ENCODE data around the gene POTED.
"Not testable (repeated sequence)": the region's sequence is repeated elsewhere in the genome, so short reads cannot be mapped to it uniquely, and the experiment has no call there.

The POTED gene

DNA sequence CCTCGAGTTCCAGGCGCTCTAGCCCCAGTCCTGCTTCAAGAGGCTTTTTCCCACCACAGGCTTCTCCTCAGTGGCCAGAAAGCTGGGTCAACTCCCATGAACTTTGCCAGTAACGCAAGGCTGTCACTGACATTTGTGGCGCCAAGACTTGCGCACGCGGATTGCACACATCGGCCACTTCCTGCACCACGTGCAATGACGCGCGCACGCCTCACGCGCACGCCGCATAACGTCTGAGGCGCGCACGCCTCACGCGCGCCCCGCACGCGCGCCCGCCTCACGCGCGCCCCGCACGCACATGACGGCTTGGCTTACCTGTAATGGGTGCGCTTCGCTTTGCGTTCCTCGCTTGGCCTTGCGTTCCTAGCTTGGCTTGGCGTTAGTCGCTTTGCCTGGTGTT, at the start of gene POTED:
Gene POTED (plus strand): TSS at position 301 of the 400 bp plus-strand sequence. CDS start 452 bp downstream, outside the sequence.
- DNase-seq (ENCODE audit: low read depth), result not testable (repeated sequence)

DNA sequence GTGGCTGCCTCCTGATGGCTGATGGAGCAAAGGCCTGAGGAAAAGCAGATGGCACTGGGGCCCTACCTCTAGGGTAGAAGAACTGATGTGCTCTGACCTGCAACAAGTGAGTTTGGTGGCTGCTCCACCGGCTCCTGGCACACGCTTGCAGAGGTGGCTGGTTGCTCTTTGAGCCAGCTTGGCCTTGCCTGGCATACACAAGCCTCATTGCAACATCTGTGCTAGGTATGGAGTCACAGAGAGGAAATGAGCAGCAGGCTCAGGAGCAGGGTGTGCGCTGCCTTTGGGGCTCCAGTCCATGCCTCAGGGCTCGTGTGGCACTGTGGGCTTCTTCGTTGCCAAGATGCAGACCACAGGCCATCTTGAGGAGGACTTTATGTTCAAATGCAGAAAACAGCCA, 40.5 kb downstream of the POTED start:
- not testable (repeated sequence) for DNase-seq (ENCODE audit: low read depth)

DNA sequence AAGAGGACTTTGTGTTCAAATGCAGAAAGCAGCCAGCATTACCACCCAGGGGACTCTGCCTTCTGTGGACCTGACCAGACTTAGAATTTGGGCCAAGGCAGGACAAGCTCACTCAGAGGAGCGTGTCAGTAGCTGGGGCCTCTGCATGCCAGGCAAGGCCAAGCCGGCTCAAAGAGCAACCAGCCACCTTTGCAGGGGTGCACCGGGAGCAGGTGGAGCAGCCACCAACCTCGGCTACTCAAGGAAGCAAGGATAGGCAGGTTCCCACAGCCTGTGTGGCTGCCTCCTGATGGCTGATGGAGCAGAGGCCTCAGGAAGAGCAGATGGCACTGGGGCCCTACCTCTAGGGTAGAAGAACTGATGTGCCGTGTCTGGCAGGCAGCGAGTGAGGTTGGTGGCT, 42.2 kb downstream of the POTED start:
- DNase-seq (ENCODE audit: low read depth), result not testable (repeated sequence)
